ENCODE measurements around the gene ASXL2. TPM values are rescaled to one million over a fixed set of nuclear protein-coding genes. Genes with fewer than 3 reads are reported as not detected.

The ASXL2 gene
- total RNA-seq, 1 experiment from 2014 or later: 37.8 TPM

GRCh38 chr2:25758348-25758747 lies 119.9 kb downstream of the ASXL2 start:
- no peak for ATAC-seq
- ChIA-PET CTCF (no interaction called here), POLR2A (no interaction called here)
- H3K27ac Mint-ChIP-seq: no peak overlapping the region
- no peak for TF ChIP-seq ZNF219 (CRISPR knock-in tag; IDR thresholded peaks at IDR 0.05; ENCODE audit: borderline replicate concordance)
- TF ChIP-seq USF2 (CRISPR knock-in tag; IDR thresholded peaks at IDR 0.05): no peak
- TF ChIP-seq ELF4 (CRISPR knock-in tag; IDR thresholded peaks at IDR 0.05; ENCODE audit: low read depth): no peak
- no peak for TF ChIP-seq FOXP1 (CRISPR knock-in tag; IDR thresholded peaks at IDR 0.05; ENCODE audit: borderline replicate concordance)
- no peak for TF ChIP-seq ZNF425 (CRISPR knock-in tag; conservative IDR thresholded peaks at IDR 0.05)
- TF ChIP-seq, protein P1, sequence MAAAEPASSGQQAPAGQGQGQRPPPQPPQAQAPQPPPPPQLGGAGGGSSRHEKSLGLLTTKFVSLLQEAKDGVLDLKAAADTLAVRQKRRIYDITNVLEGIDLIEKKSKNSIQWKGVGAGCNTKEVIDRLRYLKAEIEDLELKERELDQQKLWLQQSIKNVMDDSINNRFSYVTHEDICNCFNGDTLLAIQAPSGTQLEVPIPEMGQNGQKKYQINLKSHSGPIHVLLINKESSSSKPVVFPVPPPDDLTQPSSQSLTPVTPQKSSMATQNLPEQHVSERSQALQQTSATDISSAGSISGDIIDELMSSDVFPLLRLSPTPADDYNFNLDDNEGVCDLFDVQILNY (CRISPR knock-in tag; IDR thresholded peaks at IDR 0.05): no peak
- no peak for TF ChIP-seq ZBTB43 (CRISPR knock-in tag; IDR thresholded peaks at IDR 0.05)
- TF ChIP-seq ZMAT4 (CRISPR knock-in tag; IDR thresholded peaks at IDR 0.05): no peak
- TF ChIP-seq, protein P2, sequence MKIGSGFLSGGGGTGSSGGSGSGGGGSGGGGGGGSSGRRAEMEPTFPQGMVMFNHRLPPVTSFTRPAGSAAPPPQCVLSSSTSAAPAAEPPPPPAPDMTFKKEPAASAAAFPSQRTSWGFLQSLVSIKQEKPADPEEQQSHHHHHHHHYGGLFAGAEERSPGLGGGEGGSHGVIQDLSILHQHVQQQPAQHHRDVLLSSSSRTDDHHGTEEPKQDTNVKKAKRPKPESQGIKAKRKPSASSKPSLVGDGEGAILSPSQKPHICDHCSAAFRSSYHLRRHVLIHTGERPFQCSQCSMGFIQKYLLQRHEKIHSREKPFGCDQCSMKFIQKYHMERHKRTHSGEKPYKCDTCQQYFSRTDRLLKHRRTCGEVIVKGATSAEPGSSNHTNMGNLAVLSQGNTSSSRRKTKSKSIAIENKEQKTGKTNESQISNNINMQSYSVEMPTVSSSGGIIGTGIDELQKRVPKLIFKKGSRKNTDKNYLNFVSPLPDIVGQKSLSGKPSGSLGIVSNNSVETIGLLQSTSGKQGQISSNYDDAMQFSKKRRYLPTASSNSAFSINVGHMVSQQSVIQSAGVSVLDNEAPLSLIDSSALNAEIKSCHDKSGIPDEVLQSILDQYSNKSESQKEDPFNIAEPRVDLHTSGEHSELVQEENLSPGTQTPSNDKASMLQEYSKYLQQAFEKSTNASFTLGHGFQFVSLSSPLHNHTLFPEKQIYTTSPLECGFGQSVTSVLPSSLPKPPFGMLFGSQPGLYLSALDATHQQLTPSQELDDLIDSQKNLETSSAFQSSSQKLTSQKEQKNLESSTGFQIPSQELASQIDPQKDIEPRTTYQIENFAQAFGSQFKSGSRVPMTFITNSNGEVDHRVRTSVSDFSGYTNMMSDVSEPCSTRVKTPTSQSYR (CRISPR knock-in tag; IDR thresholded peaks at IDR 0.05): no peak
- no peak for TF ChIP-seq GTF2I (CRISPR knock-in tag; conservative IDR thresholded peaks at IDR 0.05)
- no peak for TF ChIP-seq NFATC4 (CRISPR knock-in tag; IDR thresholded peaks at IDR 0.05)
- TF ChIP-seq, protein P3, sequence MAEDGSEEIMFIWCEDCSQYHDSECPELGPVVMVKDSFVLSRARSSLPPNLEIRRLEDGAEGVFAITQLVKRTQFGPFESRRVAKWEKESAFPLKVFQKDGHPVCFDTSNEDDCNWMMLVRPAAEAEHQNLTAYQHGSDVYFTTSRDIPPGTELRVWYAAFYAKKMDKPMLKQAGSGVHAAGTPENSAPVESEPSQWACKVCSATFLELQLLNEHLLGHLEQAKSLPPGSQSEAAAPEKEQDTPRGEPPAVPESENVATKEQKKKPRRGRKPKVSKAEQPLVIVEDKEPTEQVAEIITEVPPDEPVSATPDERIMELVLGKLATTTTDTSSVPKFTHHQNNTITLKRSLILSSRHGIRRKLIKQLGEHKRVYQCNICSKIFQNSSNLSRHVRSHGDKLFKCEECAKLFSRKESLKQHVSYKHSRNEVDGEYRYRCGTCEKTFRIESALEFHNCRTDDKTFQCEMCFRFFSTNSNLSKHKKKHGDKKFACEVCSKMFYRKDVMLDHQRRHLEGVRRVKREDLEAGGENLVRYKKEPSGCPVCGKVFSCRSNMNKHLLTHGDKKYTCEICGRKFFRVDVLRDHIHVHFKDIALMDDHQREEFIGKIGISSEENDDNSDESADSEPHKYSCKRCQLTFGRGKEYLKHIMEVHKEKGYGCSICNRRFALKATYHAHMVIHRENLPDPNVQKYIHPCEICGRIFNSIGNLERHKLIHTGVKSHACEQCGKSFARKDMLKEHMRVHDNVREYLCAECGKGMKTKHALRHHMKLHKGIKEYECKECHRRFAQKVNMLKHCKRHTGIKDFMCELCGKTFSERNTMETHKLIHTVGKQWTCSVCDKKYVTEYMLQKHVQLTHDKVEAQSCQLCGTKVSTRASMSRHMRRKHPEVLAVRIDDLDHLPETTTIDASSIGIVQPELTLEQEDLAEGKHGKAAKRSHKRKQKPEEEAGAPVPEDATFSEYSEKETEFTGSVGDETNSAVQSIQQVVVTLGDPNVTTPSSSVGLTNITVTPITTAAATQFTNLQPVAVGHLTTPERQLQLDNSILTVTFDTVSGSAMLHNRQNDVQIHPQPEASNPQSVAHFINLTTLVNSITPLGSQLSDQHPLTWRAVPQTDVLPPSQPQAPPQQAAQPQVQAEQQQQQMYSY (CRISPR knock-in tag; IDR thresholded peaks at IDR 0.05): no peak
- TF ChIP-seq ZBTB21 (CRISPR knock-in tag; IDR thresholded peaks at IDR 0.05; ENCODE audit: borderline replicate concordance): no peak
- no peak for TF ChIP-seq KAT7 (CRISPR knock-in tag; IDR thresholded peaks at IDR 0.05; ENCODE audit: borderline replicate concordance)
- no peak for TF ChIP-seq SOX15 (CRISPR knock-in tag; IDR thresholded peaks at IDR 0.05)
- TF ChIP-seq NR2C2 (CRISPR knock-in tag; IDR thresholded peaks at IDR 0.05): no peak
- peaks cover 30% of the 10 kb centered on the region for H3K36me3 Mint-ChIP-seq
- no peaks in the 10 kb centered on the region for H3K27me3 Mint-ChIP-seq (ENCODE audit: low read depth)
- no peak overlapping the region for H3K4me3 Mint-ChIP-seq
- no peak for DNase-seq (ENCODE audit: low spot score)
- no peaks in the 10 kb centered on the region for H3K4me1 Mint-ChIP-seq
- H3K9me3 Mint-ChIP-seq: no peaks in the 10 kb centered on the region

Data from WTC11 (cell line).